Measurements from ENCODE around the gene NOTO. TPM values are rescaled to one million over a fixed set of nuclear protein-coding genes. Genes with fewer than 3 reads are reported as not detected.

Gene NOTO
- total and polyA plus RNA-seq, 2 donors = 0.08 TPM; not detected in 1

GRCh38 chr2:73233154-73233931 lies 31.0 kb downstream of the NOTO start, which contains the start of gene PRADC1:
Gene PRADC1, minus strand, starts transcription at chr2:73233239. Its CDS starts 79 bp downstream, at chr2:73233160.
- Histone ChIP-seq H3K27ac (ENCODE audit: low read depth) (peak within 1 kb of the TSS; percentile 38), H3K36me3 (ENCODE audit: insufficient read depth) (no peaks in the 10 kb centered on the region), H3K4me1 (ENCODE audit: insufficient read depth) (peaks cover 3% of the 10 kb centered on the region), H3K4me3 (ENCODE audit: low read depth, low read length) (peak within 1 kb of the TSS; percentile 71)
- peak; percentile 99 for DNase-seq (ENCODE audit: extremely low spot score)
- under 1% methylated on average over 67 of the region's 67 CpGs for WGBS

DNA sequence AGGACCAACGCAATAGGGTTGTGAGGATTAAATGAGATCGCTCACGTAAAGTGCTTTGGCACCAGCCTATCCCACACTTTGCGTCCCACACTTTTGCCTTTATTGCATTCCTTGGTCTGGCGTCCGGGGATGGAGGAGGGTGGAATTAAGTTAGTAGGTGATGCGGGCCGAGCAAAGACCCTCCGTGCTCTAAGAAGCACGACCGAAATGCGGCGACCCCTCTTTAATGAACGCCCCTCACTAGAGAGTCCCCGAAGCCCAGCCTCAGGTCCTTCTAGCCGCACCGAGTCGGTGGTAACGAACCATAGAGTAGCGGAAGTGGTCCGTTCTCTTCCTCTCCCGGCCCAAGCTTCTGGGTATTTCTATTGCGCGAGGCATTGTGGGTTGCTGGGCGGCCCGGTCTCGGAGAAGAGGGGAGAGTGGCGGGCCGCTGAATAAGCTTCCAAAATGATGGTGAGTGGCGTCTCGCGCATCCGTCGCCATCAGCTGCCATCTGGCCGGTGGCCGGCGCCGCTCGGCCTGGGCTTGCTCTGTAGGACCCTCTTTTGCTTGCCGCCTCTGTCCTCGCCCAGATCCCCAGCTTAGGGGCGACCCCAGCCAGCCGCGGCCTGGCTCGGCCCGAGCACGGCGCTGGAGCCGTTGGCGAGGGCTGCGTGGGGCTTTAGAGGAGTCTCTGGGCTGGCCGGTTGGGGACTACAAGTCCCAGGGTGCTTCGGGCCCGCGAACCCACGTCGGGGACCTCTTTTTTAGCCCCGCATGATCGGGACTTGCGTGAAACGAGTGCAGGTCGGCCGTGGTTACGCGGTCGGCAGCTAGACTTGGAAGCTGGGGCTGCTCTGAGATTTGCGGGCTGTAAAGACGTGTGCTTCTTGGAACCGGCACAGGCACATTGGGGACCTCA lies 31.8 kb downstream of the NOTO start, which contains the start of gene CCT7:
CCT7 (plus strand) TSS at position 377 of the 901 bp plus-strand sequence; CDS start at position 448, 71 bp downstream.
- Histone ChIP-seq H3K4me1 (ENCODE audit: insufficient read depth) (peaks cover 3% of the 10 kb centered on the region), H3K27ac (ENCODE audit: low read depth) (peak within 1 kb of the TSS; percentile 85), H3K36me3 (ENCODE audit: insufficient read depth) (no peaks in the 10 kb centered on the region), H3K4me3 (ENCODE audit: low read depth, low read length) (peak within 1 kb of the TSS; percentile 71)
- under 1% methylated on average over 69 of the region's 69 CpGs for WGBS
- DNase-seq (ENCODE audit: extremely low spot score) = peak; percentile 85

GRCh38 chr2:73235315-73236028 lies 33.1 kb downstream of the NOTO start:
- Histone ChIP-seq H3K4me1 (ENCODE audit: insufficient read depth) (peaks cover 3% of the 10 kb centered on the region), H3K36me3 (ENCODE audit: insufficient read depth) (no peaks in the 10 kb centered on the region), H3K27ac (ENCODE audit: low read depth) (no peak overlapping the region), H3K4me3 (ENCODE audit: low read depth, low read length) (peak overlapping the region; percentile 71)
- 58% methylated on average over 11 of the region's 11 CpGs for WGBS
- no peak for DNase-seq (ENCODE audit: extremely low spot score)

- Histone ChIP-seq H3K36me3 (ENCODE audit: insufficient read depth) (no peaks in the 10 kb centered on the region), H3K4me3 (ENCODE audit: low read depth, low read length) (no peak overlapping the region), H3K4me1 (ENCODE audit: insufficient read depth) (peaks cover 3% of the 10 kb centered on the region), H3K27ac (ENCODE audit: low read depth) (no peak overlapping the region)
- no peak for DNase-seq (ENCODE audit: extremely low spot score)
- WGBS = 72% methylated on average over 1 of the region's 1 CpG
Measured at GRCh38 chr2:73237168-73237567, 34.8 kb downstream of the NOTO start.

DNA sequence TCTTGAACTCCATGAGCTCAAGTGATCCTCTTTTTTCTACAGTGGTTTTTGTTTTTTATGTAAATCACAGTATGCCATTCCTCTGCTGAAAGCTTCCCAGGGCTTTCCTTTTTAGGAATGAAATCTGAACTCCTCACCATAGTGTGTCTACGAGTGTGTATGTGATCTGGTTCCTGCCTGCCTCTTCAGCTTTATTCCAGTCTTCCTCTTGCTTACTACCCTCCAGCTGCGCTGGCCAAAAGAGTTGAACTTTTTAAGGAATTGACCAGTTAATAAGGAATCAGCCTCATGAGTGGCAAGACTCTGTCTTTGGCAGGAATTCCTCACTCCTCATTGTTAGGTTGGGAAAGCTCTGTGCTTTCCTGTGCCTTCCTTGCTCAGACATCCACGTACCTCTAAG lies 35.8 kb downstream of the NOTO start:
- Histone ChIP-seq H3K36me3 (ENCODE audit: insufficient read depth) (no peaks in the 10 kb centered on the region), H3K27ac (ENCODE audit: low read depth) (no peak overlapping the region), H3K4me3 (ENCODE audit: low read depth, low read length) (no peak overlapping the region), H3K4me1 (ENCODE audit: insufficient read depth) (peaks cover 3% of the 10 kb centered on the region)
- WGBS = 70% methylated on average over 3 of the region's 3 CpGs
- no peak for DNase-seq (ENCODE audit: extremely low spot score)

DNA sequence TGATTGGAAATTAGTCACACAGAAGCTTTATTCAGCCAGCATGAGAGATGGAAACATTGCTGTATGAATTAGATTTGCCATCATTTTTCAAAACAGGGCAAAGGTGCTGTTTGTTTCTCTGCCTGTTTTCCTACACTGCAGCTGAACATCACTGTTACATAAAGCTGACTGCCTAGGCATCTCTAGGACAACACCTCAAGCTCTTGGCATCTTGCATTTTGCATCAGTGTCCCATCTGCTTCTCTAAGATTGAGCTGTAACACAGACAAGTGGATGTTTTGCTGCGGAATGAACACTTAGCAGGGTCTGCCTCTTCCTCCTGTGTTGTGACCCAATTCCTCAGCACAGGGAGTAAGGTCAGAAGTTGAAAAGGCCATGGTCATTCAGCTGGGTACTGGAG lies 36.6 kb downstream of the NOTO start:
- peaks cover 3% of the 10 kb centered on the region for H3K4me1 ChIP-seq (ENCODE audit: insufficient read depth)
- H3K36me3 ChIP-seq (ENCODE audit: insufficient read depth) = no peaks in the 10 kb centered on the region
- no peak for DNase-seq (ENCODE audit: extremely low spot score)
- 85% methylated on average over 1 of the region's 1 CpG for WGBS
- no peak overlapping the region for H3K27ac ChIP-seq (ENCODE audit: low read depth)
- H3K4me3 ChIP-seq (ENCODE audit: low read depth, low read length) = no peak overlapping the region

- Histone ChIP-seq H3K4me1 (ENCODE audit: insufficient read depth) (peaks cover 3% of the 10 kb centered on the region), H3K4me3 (ENCODE audit: low read depth, low read length) (no peak overlapping the region), H3K36me3 (ENCODE audit: insufficient read depth) (no peaks in the 10 kb centered on the region), H3K27ac (ENCODE audit: low read depth) (no peak overlapping the region)
- DNase-seq (ENCODE audit: extremely low spot score) = no peak
- WGBS = 44% methylated on average over 3 of the region's 3 CpGs
Measured at GRCh38 chr2:73239776-73240175, 37.4 kb downstream of the NOTO start.

DNA sequence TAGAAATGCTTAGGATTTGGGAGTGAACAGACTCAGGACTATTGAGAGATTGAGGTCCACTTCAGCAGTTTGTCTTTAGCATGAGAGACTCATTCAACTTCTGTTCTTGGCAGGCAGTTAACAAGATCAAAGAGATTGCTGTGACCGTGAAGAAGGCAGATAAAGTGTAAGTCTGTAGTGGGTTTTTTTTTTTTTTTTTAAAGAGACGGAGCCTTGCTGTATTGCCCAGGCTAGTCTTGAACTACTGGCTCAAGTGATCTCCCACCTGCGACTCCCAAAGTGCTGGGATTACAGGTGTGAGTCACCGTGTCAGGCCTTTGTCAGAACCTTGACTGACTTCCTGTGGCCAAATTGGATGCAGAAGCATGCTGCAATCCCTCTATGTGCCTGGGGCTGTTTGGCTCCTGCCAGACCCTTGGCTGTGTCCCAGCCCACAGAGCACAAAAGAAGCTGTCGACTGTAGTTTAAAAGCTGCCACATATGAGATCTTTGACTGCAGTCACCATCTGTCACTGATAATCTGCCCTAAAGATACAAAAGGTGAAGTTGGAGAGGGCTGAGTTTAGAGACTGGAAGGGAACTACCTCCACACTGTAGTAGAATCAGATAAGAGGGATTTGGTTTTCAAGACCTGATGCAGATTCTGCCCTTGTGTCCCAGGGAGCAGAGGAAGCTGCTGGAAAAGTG lies 41.7 kb downstream of the NOTO start:
- H3K36me3 ChIP-seq (ENCODE audit: insufficient read depth) = no peaks in the 10 kb centered on the region
- no peak overlapping the region for H3K27ac ChIP-seq (ENCODE audit: low read depth)
- WGBS = 57% methylated on average over 5 of the region's 5 CpGs
- no peaks in the 10 kb centered on the region for H3K4me1 ChIP-seq (ENCODE audit: insufficient read depth)
- no peak for DNase-seq (ENCODE audit: extremely low spot score)
- no peak overlapping the region for H3K4me3 ChIP-seq (ENCODE audit: low read depth, low read length)

DNA sequence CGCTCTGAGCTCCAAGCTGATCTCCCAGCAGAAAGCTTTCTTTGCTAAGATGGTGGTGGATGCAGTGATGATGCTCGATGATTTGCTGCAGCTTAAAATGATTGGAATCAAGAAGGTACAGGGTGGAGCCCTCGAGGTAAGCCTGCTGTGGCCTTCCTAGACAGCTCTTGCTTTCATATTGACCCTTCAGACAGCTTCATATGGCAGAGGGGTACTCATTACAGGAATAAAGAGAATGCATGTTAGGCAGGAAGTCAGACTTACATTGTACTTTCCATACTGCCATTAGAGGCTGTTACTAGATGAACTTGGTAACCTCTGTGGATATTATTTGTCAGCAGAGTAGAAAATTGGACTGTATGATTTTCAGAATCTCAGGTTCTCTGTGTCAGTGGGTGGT lies 42.2 kb downstream of the NOTO start:
- H3K4me3 ChIP-seq (ENCODE audit: low read depth, low read length) = no peak overlapping the region
- DNase-seq (ENCODE audit: extremely low spot score) = no peak
- WGBS = 93% methylated on average over 3 of the region's 3 CpGs
- H3K36me3 ChIP-seq (ENCODE audit: insufficient read depth) = no peaks in the 10 kb centered on the region
- H3K4me1 ChIP-seq (ENCODE audit: insufficient read depth) = no peaks in the 10 kb centered on the region
- H3K27ac ChIP-seq (ENCODE audit: low read depth) = no peak overlapping the region

GRCh38 chr2:73246850-73247249 lies 44.5 kb downstream of the NOTO start:
- Histone ChIP-seq H3K36me3 (ENCODE audit: insufficient read depth) (no peaks in the 10 kb centered on the region), H3K27ac (ENCODE audit: low read depth) (no peak overlapping the region), H3K4me1 (ENCODE audit: insufficient read depth) (no peaks in the 10 kb centered on the region), H3K4me3 (ENCODE audit: low read depth, low read length) (no peak overlapping the region)
- DNase-seq (ENCODE audit: extremely low spot score) = no peak
- 84% methylated on average over 3 of the region's 3 CpGs for WGBS

DNA sequence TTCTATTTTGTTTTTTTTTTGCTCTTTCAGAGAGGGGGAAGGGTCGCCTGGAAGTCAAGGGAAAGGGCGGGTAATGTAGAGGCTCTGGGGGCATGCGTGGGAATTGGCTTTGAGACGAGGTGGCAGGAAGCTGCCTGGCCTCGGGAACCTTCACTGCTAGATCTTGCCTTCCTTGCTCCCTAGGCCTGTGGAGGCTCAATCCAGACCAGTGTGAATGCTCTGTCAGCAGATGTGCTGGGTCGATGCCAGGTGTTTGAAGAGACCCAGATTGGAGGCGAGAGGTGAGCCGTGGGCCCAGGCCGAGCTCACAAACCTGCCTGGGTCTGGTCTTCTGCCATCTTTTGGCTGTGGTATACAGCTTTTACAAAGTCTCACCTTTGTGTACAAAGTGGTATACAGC lies 47.3 kb downstream of the NOTO start:
- no peak overlapping the region for H3K27ac ChIP-seq (ENCODE audit: low read depth)
- no peaks in the 10 kb centered on the region for H3K4me1 ChIP-seq (ENCODE audit: insufficient read depth)
- DNase-seq (ENCODE audit: extremely low spot score) = no peak
- peaks cover 2% of the 10 kb centered on the region for H3K36me3 ChIP-seq (ENCODE audit: insufficient read depth)
- 66% methylated on average over 9 of the region's 9 CpGs for WGBS
- H3K4me3 ChIP-seq (ENCODE audit: low read depth, low read length) = no peak overlapping the region

DNA sequence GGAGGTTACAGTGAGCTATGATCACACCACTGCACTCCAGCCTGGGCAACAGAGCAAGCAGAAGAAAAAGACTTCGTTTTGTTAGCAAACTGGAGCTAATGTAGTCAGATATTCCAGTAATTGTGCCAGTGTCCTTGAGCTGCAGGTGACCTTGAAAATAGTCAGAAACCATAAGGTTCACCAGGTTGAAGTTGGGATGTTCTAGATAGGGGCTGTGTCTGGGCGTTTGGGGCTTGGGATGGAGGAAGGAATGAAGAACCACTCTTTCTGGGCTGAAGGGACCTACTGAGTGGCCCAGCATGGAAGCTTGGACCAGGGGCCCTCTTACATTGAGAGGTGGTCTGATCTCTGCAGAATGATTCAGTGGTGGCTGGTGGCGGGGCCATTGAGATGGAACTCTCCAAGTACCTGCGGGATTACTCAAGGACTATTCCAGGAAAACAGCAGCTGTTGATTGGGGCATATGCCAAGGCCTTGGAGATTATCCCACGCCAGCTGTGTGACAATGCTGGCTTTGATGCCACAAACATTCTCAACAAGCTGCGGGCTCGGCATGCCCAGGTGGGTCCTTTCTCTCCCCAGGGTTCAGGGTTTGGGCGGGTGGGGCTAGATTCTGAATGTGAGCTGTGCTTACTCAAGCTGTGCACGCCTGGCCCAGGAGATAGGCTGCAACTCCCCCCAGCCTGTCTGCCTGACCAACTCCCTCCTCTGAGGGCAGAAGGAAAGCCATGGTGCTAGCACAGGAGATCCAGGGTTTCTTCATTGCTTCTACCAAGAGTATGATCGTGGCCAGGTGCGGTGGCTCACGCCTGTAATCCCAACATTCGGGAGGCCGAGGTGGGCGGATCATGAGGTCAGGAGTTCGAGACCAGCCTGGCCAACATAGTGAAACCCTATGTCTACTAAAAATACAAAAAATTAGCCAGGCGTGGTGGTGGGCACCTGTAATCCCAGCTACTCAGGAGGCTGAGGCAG lies 48.8 kb downstream of the NOTO start:
- peaks cover 2% of the 10 kb centered on the region for H3K36me3 ChIP-seq (ENCODE audit: insufficient read depth)
- no peak overlapping the region for H3K4me3 ChIP-seq (ENCODE audit: low read depth, low read length)
- H3K4me1 ChIP-seq (ENCODE audit: insufficient read depth) = no peaks in the 10 kb centered on the region
- H3K27ac ChIP-seq (ENCODE audit: low read depth) = no peak overlapping the region
- WGBS = 92% methylated on average over 17 of the region's 17 CpGs
- DNase-seq (ENCODE audit: extremely low spot score) = no peak

All from urinary bladder (tissue), 4 donors.